HEK293 (cell line): ENCODE results near the gene RPAP3.

ENCODE experiments used
- CTCF ChIA-PET: fragments of 350-600 bp; formaldehyde crosslinking; extraction: SDS; loops from one replicate; lab custom pipeline; 2021; ENCODE audit warnings: antibody characterized with exemption; lab: Yijun Ruan, JAX
- POLR2A ChIA-PET: fragments of 300-600 bp; formaldehyde crosslinking; extraction: SDS; loops from one replicate; lab custom pipeline; 2020; ENCODE audit warnings: antibody characterized with exemption, inconsistent platforms; lab: Yijun Ruan, JAX
- H3K27ac ChIP-seq: fragments of 200-500 bp; sonication (Bioruptor generic); 2 replicates; pipeline ENCODE4 v1.5.1; 2014; ENCODE audit warnings: low read depth, low read length, control low read depth, inconsistent platforms; ENCODE audit errors: extremely low read depth
- H3K36me3 ChIP-seq, 2 experiments: fragments of 200-500 bp in 1 of 2; sonication (Bioruptor generic) in 1 of 2; 1 replicate in 1 of 2; 2 replicates in 1 of 2; pipeline ENCODE4 v1.5.1; 2014 to 2017; ENCODE audit warnings: inconsistent platforms in 2 of 2, low read length in 2 of 2; ENCODE audit not compliant: control insufficient read depth in 2 of 2, insufficient read depth in 1 of 2
- H3K4me1 ChIP-seq: fragments of 200-500 bp; sonication (Bioruptor generic); 2 replicates; pipeline ENCODE4 v1.5.1; 2014; ENCODE audit warnings: mild to moderate bottlenecking, low read length, inconsistent platforms; ENCODE audit not compliant: control insufficient read depth, insufficient read depth
- H3K4me3 ChIP-seq: 2 replicates; pipeline ENCODE4 v1.5.1; 2011; ENCODE audit warnings: low read depth, mild to moderate bottlenecking, control low read depth, low read length, moderate library complexity
- H3K9me3 ChIP-seq: fragments of 200-500 bp; sonication (Bioruptor generic); 2 replicates; pipeline ENCODE4 v1.5.1; 2014; ENCODE audit warnings: low read depth, low read length, inconsistent platforms; ENCODE audit not compliant: control insufficient read depth, insufficient read depth
- HOXD13 ChIP-seq: sonication (generic); formaldehyde crosslinking; IDR thresholded peaks from 2 replicates; pipeline ENCODE4 v1.8.0; 2022; ENCODE audit warnings: missing genetic modification reagents, borderline replicate concordance
- SCRT2 ChIP-seq: fragments of 450-650 bp; formaldehyde crosslinking; IDR thresholded peaks from 2 replicates; pipeline ENCODE4 v1.5.1; 2016; ENCODE audit warnings: missing biosample characterization, missing genetic modification characterization
- ZBTB20 ChIP-seq: fragments of 450-650 bp; formaldehyde crosslinking; IDR thresholded peaks from 2 replicates; pipeline ENCODE4 v1.5.1; 2016; ENCODE audit warnings: missing biosample characterization, missing genetic modification characterization
- ZFHX2 ChIP-seq: fragments of 450-650 bp; formaldehyde crosslinking; conservative IDR thresholded peaks from 2 replicates; pipeline ENCODE4 v1.5.1; 2016; ENCODE audit warnings: missing biosample characterization, missing genetic modification characterization
- ZIC2 ChIP-seq: fragments of 450-650 bp; formaldehyde crosslinking; IDR thresholded peaks from 2 replicates; pipeline ENCODE4 v1.5.1; 2016; ENCODE audit warnings: missing biosample characterization, missing genetic modification characterization
- ZNF114 ChIP-seq: fragments of 450-650 bp; formaldehyde crosslinking; IDR thresholded peaks from 2 replicates; pipeline ENCODE4 v1.5.0; 2017; ENCODE audit warnings: missing biosample characterization, missing genetic modification characterization
- ZNF121 ChIP-seq: fragments of 450-650 bp; formaldehyde crosslinking; IDR thresholded peaks from 2 replicates; pipeline ENCODE4 v1.5.1; 2016; ENCODE audit warnings: missing biosample characterization, missing genetic modification characterization
- ZNF132 ChIP-seq: fragments of 450-650 bp; formaldehyde crosslinking; IDR thresholded peaks from 2 replicates; pipeline ENCODE4 v1.5.1; 2017; ENCODE audit warnings: missing biosample characterization, missing genetic modification characterization, borderline replicate concordance
- ZNF221 ChIP-seq: fragments of 450-650 bp; formaldehyde crosslinking; IDR thresholded peaks from 2 replicates; pipeline ENCODE4 v1.5.1; 2017; ENCODE audit warnings: missing biosample characterization, missing genetic modification characterization, borderline replicate concordance
- ZNF335 ChIP-seq: fragments of 450-650 bp; formaldehyde crosslinking; conservative IDR thresholded peaks from 2 replicates; pipeline ENCODE4 v1.5.1; 2016; ENCODE audit warnings: missing biosample characterization, missing genetic modification characterization
- ZNF529 ChIP-seq: fragments of 450-650 bp; formaldehyde crosslinking; IDR thresholded peaks from 2 replicates; pipeline ENCODE4 v1.5.1; 2017; ENCODE audit warnings: missing genetic modification characterization, missing biosample characterization; ENCODE audit not compliant: insufficient replicate concordance
- ZNF555 ChIP-seq: fragments of 450-650 bp; formaldehyde crosslinking; conservative IDR thresholded peaks from 2 replicates; pipeline ENCODE4 v1.5.1; 2017; ENCODE audit warnings: missing biosample characterization, mild to moderate bottlenecking, missing genetic modification characterization, inconsistent platforms
- ZNF645 ChIP-seq: fragments of 450-650 bp; formaldehyde crosslinking; IDR thresholded peaks from 2 replicates; pipeline ENCODE4; 2016; ENCODE audit warnings: missing biosample characterization, missing genetic modification characterization
- ZNF791 ChIP-seq: fragments of 450-650 bp; formaldehyde crosslinking; IDR thresholded peaks from 2 replicates; pipeline ENCODE4 v1.5.1; 2016; ENCODE audit warnings: missing biosample characterization, missing genetic modification characterization
- ZSCAN18 ChIP-seq: fragments of 450-650 bp; formaldehyde crosslinking; IDR thresholded peaks from 2 replicates; pipeline ENCODE4 v1.5.1; 2016; ENCODE audit warnings: missing biosample characterization, missing genetic modification characterization
- ZSCAN23 ChIP-seq: fragments of 450-650 bp; formaldehyde crosslinking; IDR thresholded peaks from 2 replicates; pipeline ENCODE4 v1.5.1; 2016; ENCODE audit warnings: missing biosample characterization, missing genetic modification characterization
- ZSCAN5A ChIP-seq: fragments of 450-650 bp; formaldehyde crosslinking; IDR thresholded peaks from 2 replicates; pipeline ENCODE4 v1.5.1; 2016; ENCODE audit warnings: missing biosample characterization, missing genetic modification characterization

RPAP3 gene

GRCh38 chr12:47705566-47706425 lies at the start of gene RPAP3 (continued):
- TF ChIP-seq ZNF529 (tag by site-specific recombination) (no peak), ZSCAN23 (tag by site-specific recombination) (no peak), HOXD13 (CRISPR knock-in tag) (no peak), ZNF114 (tag by site-specific recombination) (no peak), ZNF645 (no peak), ZIC2 (tag by site-specific recombination) (peak; percentile 79)

- TF ChIP-seq ZNF132 (tag by site-specific recombination) (no peak), ZNF335 (tag by site-specific recombination) (0 out of 2 replicates have a peak, but pooled peaks have one; percentile 24)
- Histone ChIP-seq H3K27ac (no peak overlapping the region), H3K36me3 (no peaks in the 10 kb centered on the region), H3K4me3 (no peak overlapping the region), H3K4me1 (peaks cover 7% of the 10 kb centered on the region; the same call in 1 of the 2 replicates), H3K9me3 (no peaks in the 10 kb centered on the region)
- ChIA-PET CTCF (interaction anchor here (1.1 to 14.1 kb wide), 8 partner anchors 13 to 84 kb away, joined by 4 to 241 read pairs (median 8); partner anchors contain the start of gene SLC48A1), POLR2A (interaction anchor here (1.0 to 1.3 kb wide), 2 partner anchors 12 to 25 kb away, joined by 3 to 5 read pairs; no protein-coding TSS in a partner anchor)
These were observed 49.1 kb upstream of the RPAP3 start for GRCh38 chr12:47754881-47755280.

GRCh38 chr12:47754126-47754525 lies 48.3 kb upstream of the RPAP3 start:
- H3K4me3 ChIP-seq: no peak overlapping the region
- CTCF ChIA-PET: interaction anchor here (0.6 to 14.1 kb wide), 7 partner anchors 12 to 415 kb away, joined by 3 to 241 read pairs (median 11); no protein-coding TSS in a partner anchor
- H3K9me3 ChIP-seq: no peaks in the 10 kb centered on the region
- H3K36me3 ChIP-seq: no peaks in the 10 kb centered on the region
- POLR2A ChIA-PET: interaction anchor here (0.9 to 1.3 kb wide), 3 partner anchors 12 to 84 kb away, joined by 3 to 5 read pairs (median 3); no protein-coding TSS in a partner anchor
- peaks cover 7% of the 10 kb centered on the region; the same call in 1 of the 2 replicates for H3K4me1 ChIP-seq
- TF ChIP-seq ZSCAN18 (tag by site-specific recombination) (no peak), ZNF555 (tag by site-specific recombination) (no peak), ZNF121 (tag by site-specific recombination) (no peak), ZBTB20 (no peak), ZFHX2 (tag by site-specific recombination) (no peak), ZNF791 (tag by site-specific recombination) (no peak), SCRT2 (tag by site-specific recombination) (no peak), ZNF221 (tag by site-specific recombination) (no peak), ZSCAN5A (no peak)
- H3K27ac ChIP-seq: no peak overlapping the region
